Endometrial microvascular endothelial cells (primary cell): Measurements from ENCODE around the gene TNIK. TPM values are rescaled to one million over a fixed set of nuclear protein-coding genes. Genes with fewer than 3 reads are reported as not detected.

Experiments
- in situ Hi-C: cut with HindIII; loops from 2 replicates; pipeline ENCODE4 v1.10.0; 2017; ENCODE audit warnings: low sequenced_read_pairs, low pct_unique_long_range_greater_than_20kb; ENCODE audit errors: inconsistent ontology term
- total RNA-seq: library from RNA; depleted of rRNA; stranded (reverse); fragments of >200 nt; gene quantifications from one replicate; pipeline ENCODE4 v1.2.3, GENCODE V29; 2015; ENCODE audit errors: inconsistent ontology term

TNIK gene
- total RNA-seq, 1 donor from 2014 or later = 22.9 TPM

- in situ Hi-C loops = no loop called here
Measured at GRCh38 chr3:171234298-171235010, 225.8 kb downstream of the TNIK start.

GRCh38 chr3:171231361-171231760 is 228.8 kb downstream of the TNIK start:
- in situ Hi-C loops = no loop called here

GRCh38 chr3:171230865-171231264 is 229.3 kb downstream of the TNIK start:
- in situ Hi-C loops = no loop called here

GRCh38 chr3:171229173-171229572 is 231.0 kb downstream of the TNIK start:
- in situ Hi-C loops = no loop called here

- in situ Hi-C loops = no loop called here
Measured at GRCh38 chr3:171228240-171228639, 232.0 kb downstream of the TNIK start.

GRCh38 chr3:171227828-171228227 is 232.4 kb downstream of the TNIK start:
- in situ Hi-C loops = no loop called here

- in situ Hi-C loops = no loop called here
Measured at GRCh38 chr3:171227359-171227758, 232.8 kb downstream of the TNIK start.

GRCh38 chr3:171226794-171227193 is 233.4 kb downstream of the TNIK start:
- in situ Hi-C loops = no loop called here

- in situ Hi-C loops = no loop called here
Measured at GRCh38 chr3:171225708-171226107, 234.5 kb downstream of the TNIK start.

GRCh38 chr3:171225165-171225564 is 235.0 kb downstream of the TNIK start:
- in situ Hi-C loops = no loop called here

GRCh38 chr3:171223396-171223795 is 236.8 kb downstream of the TNIK start:
- in situ Hi-C loops = no loop called here

GRCh38 chr3:171222995-171223394 is 237.2 kb downstream of the TNIK start:
- in situ Hi-C loops = no loop called here

- in situ Hi-C loops = no loop called here
Measured at GRCh38 chr3:171221597-171221996, 238.6 kb downstream of the TNIK start.

- in situ Hi-C loops = no loop called here
Measured at GRCh38 chr3:171221104-171221503, 239.1 kb downstream of the TNIK start.

- in situ Hi-C loops = no loop called here
Measured at GRCh38 chr3:171219258-171219657, 240.9 kb downstream of the TNIK start.

GRCh38 chr3:171218069-171218468 is 242.1 kb downstream of the TNIK start:
- in situ Hi-C loops = no loop called here

GRCh38 chr3:171213907-171214306 is 246.3 kb downstream of the TNIK start:
- in situ Hi-C loops = no loop called here

- in situ Hi-C loops = no loop called here
Measured at GRCh38 chr3:171213178-171213577, 247.0 kb downstream of the TNIK start.

- in situ Hi-C loops = no loop called here
Measured at GRCh38 chr3:171212648-171213047, 247.6 kb downstream of the TNIK start.

GRCh38 chr3:171206283-171206682 is 253.9 kb downstream of the TNIK start:
- in situ Hi-C loops = no loop called here

- in situ Hi-C loops = no loop called here
Measured at GRCh38 chr3:171204942-171205341, 255.3 kb downstream of the TNIK start.
